ENCODE results near the gene RPS6KA6. TPM values are rescaled to one million over a fixed set of nuclear protein-coding genes. Genes with fewer than 3 reads are reported as not detected.

RPS6KA6 gene
- total and polyA plus RNA-seq, 4 donors: 4.9 to 15.3 (median 9.6) TPM

Small RNA genes within 50 kb of the gene (microRNA-seq; reads per million reads assigned to microRNA genes)
- gene MIR548I4: 0 reads per million in 2 donors

Measured in aorta (tissue), 4 donors.